DMS 273 (cell line): ENCODE results near the gene COL27A1.

ENCODE experiments used
- DNase-seq: peaks from one replicate; lab custom pipeline; 2025; ENCODE audit not compliant: unreplicated experiment; lab: John Stamatoyannopoulos, UW

The COL27A1 gene

GRCh38 chr9:114281473-114282103 lies 126.3 kb downstream of the COL27A1 start:
- DNase-seq, result peak; percentile 24

- no peak for DNase-seq
Observed at GRCh38 chr9:114282104-114282485, 126.8 kb downstream of the COL27A1 start.

- DNase-seq, result peak; percentile 20
Observed at GRCh38 chr9:114282507-114282906, 127.2 kb downstream of the COL27A1 start.

GRCh38 chr9:114282926-114283325 lies 127.6 kb downstream of the COL27A1 start:
- DNase-seq, result peak; percentile 55

- no peak for DNase-seq
Observed at GRCh38 chr9:114283551-114284111, 128.3 kb downstream of the COL27A1 start.

- DNase-seq, result no peak
Observed at GRCh38 chr9:114284316-114285060, 129.2 kb downstream of the COL27A1 start.

- no peak for DNase-seq
Observed at GRCh38 chr9:114285166-114285867, 130.0 kb downstream of the COL27A1 start.

- no peak for DNase-seq
Observed at GRCh38 chr9:114286146-114286679, 130.9 kb downstream of the COL27A1 start.

- DNase-seq, result peak; percentile 90
Observed at GRCh38 chr9:114287001-114287762, 131.8 kb downstream of the COL27A1 start.

GRCh38 chr9:114287763-114288192 lies 132.4 kb downstream of the COL27A1 start:
- no peak for DNase-seq

- DNase-seq, result peak; percentile 51
Observed at GRCh38 chr9:114288193-114289091, 133.1 kb downstream of the COL27A1 start.

- DNase-seq, result no peak
Observed at GRCh38 chr9:114289106-114289505, 133.8 kb downstream of the COL27A1 start.

GRCh38 chr9:114289571-114290481 lies 134.5 kb downstream of the COL27A1 start:
- DNase-seq, result peak; percentile 72

GRCh38 chr9:114290561-114290986 lies 135.2 kb downstream of the COL27A1 start:
- DNase-seq, result peak; percentile 56

- peak; percentile 84 for DNase-seq
Observed at GRCh38 chr9:114291064-114291474, 135.7 kb downstream of the COL27A1 start.

GRCh38 chr9:114291886-114292590 lies 136.7 kb downstream of the COL27A1 start:
- DNase-seq, result no peak

GRCh38 chr9:114294664-114295063 lies 139.3 kb downstream of the COL27A1 start:
- DNase-seq, result no peak

GRCh38 chr9:114296338-114296737 lies 141.0 kb downstream of the COL27A1 start:
- DNase-seq, result no peak
